Lung (tissue), 16 donors: ENCODE data around the gene PXK. TPM values are rescaled to one million over a fixed set of nuclear protein-coding genes. Genes with fewer than 3 reads are reported as not detected.

ENCODE experiments used
- ATAC-seq: fragments of 200-7000 bp; cut with Tn5 transposase; one replicate; pipeline ENCODE4 v1.9.1; 2020; ENCODE audit warnings: moderate number of reproducible peaks; ENCODE audit not compliant: insufficient read depth, low FRiP score
- DNase-seq, 3 donors: peaks; one replicate each; pipeline ENCODE4 v3.0.0-alpha.2; 2013 to 2017
- H3K27ac ChIP-seq, 2 donors: one replicate each; pipeline ENCODE4 v1.5.1; 2013; ENCODE audit warnings: mild to moderate bottlenecking in 2 of 2, moderate library complexity in 2 of 2, control low read depth in 1 of 2, inconsistent platforms in 1 of 2, low read depth in 1 of 2, low read length in 1 of 2
- H3K27me3 ChIP-seq, 3 donors: one replicate each; pipeline ENCODE4 v1.5.1; 2013; ENCODE audit warnings: low read length in 2 of 3; ENCODE audit not compliant: control insufficient read depth in 3 of 3, insufficient read depth in 3 of 3
- H3K36me3 ChIP-seq, 4 donors: one replicate each; pipeline ENCODE4 v1.5.1; 2013; ENCODE audit warnings: low read length in 4 of 4, mild to moderate bottlenecking in 1 of 4, moderate library complexity in 1 of 4; ENCODE audit not compliant: control insufficient read depth in 4 of 4, insufficient read depth in 4 of 4
- H3K4me1 ChIP-seq, 5 donors: one replicate each; pipeline ENCODE4 v1.5.1; 2013; ENCODE audit warnings: low read length in 5 of 5, mild to moderate bottlenecking in 2 of 5, moderate library complexity in 1 of 5; ENCODE audit not compliant: control insufficient read depth in 5 of 5, insufficient read depth in 5 of 5
- H3K4me3 ChIP-seq: one replicate; pipeline ENCODE4 v1.5.1; 2013; ENCODE audit warnings: mild to moderate bottlenecking, control low read depth, moderate library complexity
- H3K9ac ChIP-seq, 2 donors: one replicate each; pipeline ENCODE4 v1.5.1; 2013; ENCODE audit warnings: low read length in 2 of 2, control low read depth in 1 of 2; ENCODE audit not compliant: insufficient read depth in 1 of 2
- H3K9me3 ChIP-seq, 4 donors: one replicate each; pipeline ENCODE4 v1.5.1; 2013; ENCODE audit warnings: low read length in 3 of 4, mild to moderate bottlenecking in 1 of 4, moderate library complexity in 1 of 4; ENCODE audit not compliant: control insufficient read depth in 4 of 4, insufficient read depth in 3 of 4
- WGBS, 2 donors: extraction: QIAGEN DNeasy Blood & Tissue Kit; methylation state at CpG; one replicate each; pipeline ENCODE4 v1.1.7; 2013; 5-methylcytosine and 5-hydroxymethylcytosine counted together
- long read RNA-seq, 5 donors: transcript quantifications; one replicate each; lab custom pipeline, GENCODE V29; 2026
- polyA plus RNA-seq, 2 donors: library from polyadenylated mRNA; stranded (reverse); fragments of 200-250 nt; gene quantifications; one replicate each; pipeline ENCODE4 v1.2.1, GENCODE V29; 2013
- total RNA-seq, 2 donors: library from RNA; depleted of rRNA in 1 of 2; stranded (reverse); fragments of >200 nt in 1 of 2; gene quantifications; one replicate each; pipeline ENCODE4 v1.2.1, GENCODE V29; 2014 to 2021
- TF ChIP-seq, protein P1 (sequence below): IDR thresholded peaks from 2 replicates; pipeline ENCODE4 v1.5.1; 2012; ENCODE audit warnings: mild to moderate bottlenecking; ENCODE audit errors: control extremely low read depth, extremely low read depth
- donor health status: control.
- donor health status: control.
- donor health status: Bipolar disorder and iron deficiency.
- donor health status: healthy.
- donor health status: DM: yes; HTN: yes; CAD: no.

Gene PXK
- total RNA-seq (10 to 100 TPM; 21.7 to 41.7 TPM), polyA plus RNA-seq (10 to 100 TPM in 1 of 2 donors, 1 to 10 TPM in 1; 6.0 to 22.4 TPM)
- long read RNA-seq, donor 1, partial matches to known transcripts, result 76 of 132 reads
- long read RNA-seq, donor 1, other reads (novel, unspliced or antisense), result 51 of 132 reads
- long read RNA-seq, donor 2, result 0 reads
- long read RNA-seq, donor 3, partial matches to known transcripts, result 0 of 3 reads
- long read RNA-seq, donor 3, other reads (novel, unspliced or antisense), result 0 of 3 reads
- long read RNA-seq, donor 4, partial matches to known transcripts, result 5 of 5 reads
- long read RNA-seq, donor 4, other reads (novel, unspliced or antisense), result 0 of 5 reads
- long read RNA-seq, donor 5, partial matches to known transcripts, result 174 of 177 reads
- long read RNA-seq, donor 5, other reads (novel, unspliced or antisense), result 0 of 177 reads

GRCh38 chr3:58332575-58333188 is at the start of gene PXK:
Gene PXK (plus strand): TSS chr3:58332892. CDS start chr3:58332989, 97 bp downstream.
- Histone ChIP-seq H3K4me1 (peaks cover 0 to 26% (median 7%) of the 10 kb centered on the region in 5 donors), H3K27me3 (no peaks in the 10 kb centered on the region), H3K36me3 (no peaks in the 10 kb centered on the region), H3K9ac (peak within 1 kb of the TSS in 1 of 2 donors; percentile 63), H3K9me3 (no peaks in the 10 kb centered on the region), H3K4me3 (peak within 1 kb of the TSS; percentile 99), H3K27ac (peak within 1 kb of the TSS; percentile 65 to 77)
- WGBS, 2 donors, result 1% methylated on average over 59 to 79 of the region's 79 CpGs
- peak; percentile 79 to 88 (median 80) for DNase-seq
- ATAC-seq, result peak; percentile 92
- TF ChIP-seq, protein P1, sequence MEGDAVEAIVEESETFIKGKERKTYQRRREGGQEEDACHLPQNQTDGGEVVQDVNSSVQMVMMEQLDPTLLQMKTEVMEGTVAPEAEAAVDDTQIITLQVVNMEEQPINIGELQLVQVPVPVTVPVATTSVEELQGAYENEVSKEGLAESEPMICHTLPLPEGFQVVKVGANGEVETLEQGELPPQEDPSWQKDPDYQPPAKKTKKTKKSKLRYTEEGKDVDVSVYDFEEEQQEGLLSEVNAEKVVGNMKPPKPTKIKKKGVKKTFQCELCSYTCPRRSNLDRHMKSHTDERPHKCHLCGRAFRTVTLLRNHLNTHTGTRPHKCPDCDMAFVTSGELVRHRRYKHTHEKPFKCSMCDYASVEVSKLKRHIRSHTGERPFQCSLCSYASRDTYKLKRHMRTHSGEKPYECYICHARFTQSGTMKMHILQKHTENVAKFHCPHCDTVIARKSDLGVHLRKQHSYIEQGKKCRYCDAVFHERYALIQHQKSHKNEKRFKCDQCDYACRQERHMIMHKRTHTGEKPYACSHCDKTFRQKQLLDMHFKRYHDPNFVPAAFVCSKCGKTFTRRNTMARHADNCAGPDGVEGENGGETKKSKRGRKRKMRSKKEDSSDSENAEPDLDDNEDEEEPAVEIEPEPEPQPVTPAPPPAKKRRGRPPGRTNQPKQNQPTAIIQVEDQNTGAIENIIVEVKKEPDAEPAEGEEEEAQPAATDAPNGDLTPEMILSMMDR, result no peak

DNA sequence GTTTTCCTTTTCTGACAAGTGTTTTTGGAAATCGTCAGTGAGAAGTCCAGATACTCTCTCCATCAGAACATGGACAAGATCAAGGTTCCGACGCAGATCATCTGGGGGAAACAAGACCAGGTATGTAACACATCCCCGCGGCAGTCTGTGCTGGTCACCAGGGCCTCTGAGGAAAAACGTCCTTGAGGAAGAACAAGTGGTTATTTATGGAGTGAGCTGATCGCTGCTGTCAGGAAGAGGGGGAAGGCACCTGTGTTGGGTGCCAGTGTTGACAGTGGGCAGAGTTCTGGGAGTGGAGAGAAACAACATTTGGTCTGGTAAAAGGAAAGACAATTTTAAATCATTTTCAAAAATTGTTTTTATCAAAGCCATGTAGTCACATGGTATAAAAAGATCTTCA is 47.4 kb upstream of the PXK start:
- 82 to 89% methylated on average over 7 of the region's 7 CpGs for WGBS, 2 donors
- ATAC-seq, result no peak

GRCh38 chr3:58287354-58287753 is 45.3 kb upstream of the PXK start:
- no peak for ATAC-seq
- Histone ChIP-seq H3K9ac (no peak overlapping the region), H3K27ac (no peak overlapping the region), H3K4me1 (no peaks in the 10 kb centered on the region), H3K27me3 (no peaks in the 10 kb centered on the region), H3K36me3 (peaks cover 0 to 14% (median 0%) of the 10 kb centered on the region in 4 donors), H3K4me3 (no peak overlapping the region), H3K9me3 (no peaks in the 10 kb centered on the region)
- TF ChIP-seq, protein P1, result no peak
- WGBS, 2 donors, result 94 to 96% methylated on average over 6 of the region's 6 CpGs
- no peak for DNase-seq

More for the DNA sequence above, 47.4 kb upstream of the PXK start:
- TF ChIP-seq, protein P1, result no peak
- Histone ChIP-seq H3K27me3 (no peaks in the 10 kb centered on the region), H3K9ac (no peak overlapping the region), H3K36me3 (peaks cover 0 to 16% (median 0%) of the 10 kb centered on the region in 4 donors), H3K9me3 (no peaks in the 10 kb centered on the region), H3K4me1 (no peaks in the 10 kb centered on the region), H3K27ac (no peak overlapping the region), H3K4me3 (no peak overlapping the region)
- DNase-seq, result no peak
